Hippocampal formation (tissue), 2 donors: ENCODE measurements around the gene RNF141.

Experiments used
- DNase-seq, 2 donors: peaks; one replicate each; lab custom pipeline; 2025; lab: John Stamatoyannopoulos, UW

Gene RNF141

DNA sequence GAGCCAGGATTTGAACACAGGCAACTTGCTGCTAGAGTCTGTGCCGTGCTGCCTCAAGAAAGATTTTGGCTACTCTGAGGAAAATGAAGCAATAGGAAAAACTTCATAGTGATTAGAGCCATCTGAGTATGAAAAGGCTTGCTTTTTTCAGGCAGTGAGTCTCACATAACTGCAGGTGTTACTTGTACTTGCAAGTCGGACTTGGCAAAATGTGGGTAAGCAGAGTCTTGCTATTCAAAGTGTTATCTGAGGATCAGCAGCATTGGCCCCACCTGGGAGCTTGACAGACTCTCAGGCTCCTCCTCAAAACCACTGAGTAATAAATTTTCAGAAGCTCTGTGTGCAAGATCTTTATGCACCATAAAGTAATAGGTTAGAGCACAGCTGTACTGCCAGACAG is 18.1 kb downstream of the RNF141 start:
- no peak for DNase-seq

DNA sequence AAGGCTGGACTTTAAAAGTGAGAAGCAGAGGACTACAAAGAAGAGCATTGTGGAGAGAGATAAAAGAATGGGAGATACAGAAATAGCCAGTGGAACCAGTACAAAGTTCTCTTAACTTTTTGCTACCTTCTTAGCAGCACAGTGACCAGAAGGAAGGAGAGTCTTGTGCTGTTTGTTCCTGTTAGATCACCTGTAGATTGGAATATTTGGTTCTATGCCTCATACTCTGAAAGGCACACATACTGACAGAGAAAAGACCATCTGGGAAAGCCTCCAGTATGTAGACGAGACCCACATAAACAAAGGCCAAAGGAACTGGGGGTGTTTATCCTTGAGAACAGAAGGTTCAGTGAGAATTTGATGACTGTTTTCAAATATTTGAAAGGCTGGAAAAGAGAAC is 18.7 kb downstream of the RNF141 start:
- peak in 1 of 2 donors; percentile 87 for DNase-seq

DNA sequence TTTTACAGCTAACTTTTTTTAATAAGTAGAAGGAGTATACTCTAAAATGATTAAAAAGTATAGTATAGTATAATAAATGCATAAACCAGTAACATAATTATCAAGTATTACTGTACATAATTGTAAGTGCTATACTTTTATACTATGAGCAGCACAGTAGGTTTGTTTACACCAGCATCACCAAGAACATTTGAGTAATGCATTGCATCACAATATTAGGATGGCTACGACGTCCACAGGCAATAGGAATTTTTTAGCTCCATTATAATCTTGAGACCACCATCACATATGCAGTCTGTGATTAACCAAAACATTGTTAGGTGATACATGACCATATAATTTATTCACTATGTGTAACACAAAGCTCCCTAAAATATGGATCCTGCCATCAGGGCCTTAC is 20.4 kb downstream of the RNF141 start:
- DNase-seq, result no peak

DNA sequence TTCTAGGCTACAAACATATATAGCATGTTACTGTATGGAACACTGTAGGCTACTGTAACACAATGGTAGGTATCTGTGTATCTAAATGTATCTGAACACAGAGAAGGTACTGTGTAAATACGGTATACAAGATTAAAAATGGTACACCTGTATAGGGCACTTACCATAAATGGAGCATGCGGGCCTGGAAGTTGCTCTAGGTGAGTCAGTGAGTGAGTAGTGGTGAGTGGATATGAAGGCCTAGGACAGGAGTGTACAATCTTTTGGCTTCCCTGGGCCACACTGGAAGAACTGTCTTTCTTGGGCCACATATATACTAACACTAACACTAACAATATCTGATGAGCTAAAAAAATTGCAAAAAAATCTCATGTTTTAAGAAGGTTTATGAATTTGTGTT is 21.4 kb downstream of the RNF141 start:
- no peak for DNase-seq

DNA sequence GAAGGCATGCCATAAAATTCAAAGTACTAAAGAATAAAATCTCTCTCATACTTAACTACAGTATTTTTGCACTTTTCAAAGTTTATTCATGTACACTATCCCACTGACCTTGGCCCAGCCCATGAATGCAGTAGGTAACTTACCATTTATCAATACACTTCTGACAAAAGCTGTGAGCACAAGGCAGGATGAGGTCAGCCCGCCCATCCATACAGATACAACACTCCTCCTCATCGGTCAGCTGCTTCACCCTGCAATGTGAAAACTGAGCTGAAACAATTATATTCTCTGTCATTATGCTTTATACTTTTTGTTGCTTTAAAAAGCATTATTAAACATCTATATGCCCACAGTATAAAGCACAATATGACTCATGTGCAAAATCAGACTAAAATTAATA is 22.1 kb downstream of the RNF141 start:
- peak in 1 of 2 donors; percentile 5 for DNase-seq

DNA sequence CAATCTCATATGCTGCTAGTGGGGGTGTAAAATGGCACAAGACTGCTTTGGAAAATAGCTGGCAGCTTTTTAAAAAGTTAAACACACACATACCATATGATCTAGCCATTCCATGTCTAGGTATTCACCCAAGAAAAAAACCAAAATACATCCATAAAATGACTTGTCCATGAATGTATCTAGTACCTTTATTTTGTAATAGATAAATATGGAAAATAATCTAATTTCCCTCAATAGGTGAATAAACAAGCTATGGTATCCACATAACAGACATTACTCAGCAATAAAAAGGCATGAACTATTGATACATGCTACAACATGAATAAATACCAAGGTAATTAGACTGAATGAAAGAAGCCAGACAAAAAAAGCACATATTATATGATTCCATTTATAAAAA is 22.9 kb downstream of the RNF141 start:
- no peak for DNase-seq

DNA sequence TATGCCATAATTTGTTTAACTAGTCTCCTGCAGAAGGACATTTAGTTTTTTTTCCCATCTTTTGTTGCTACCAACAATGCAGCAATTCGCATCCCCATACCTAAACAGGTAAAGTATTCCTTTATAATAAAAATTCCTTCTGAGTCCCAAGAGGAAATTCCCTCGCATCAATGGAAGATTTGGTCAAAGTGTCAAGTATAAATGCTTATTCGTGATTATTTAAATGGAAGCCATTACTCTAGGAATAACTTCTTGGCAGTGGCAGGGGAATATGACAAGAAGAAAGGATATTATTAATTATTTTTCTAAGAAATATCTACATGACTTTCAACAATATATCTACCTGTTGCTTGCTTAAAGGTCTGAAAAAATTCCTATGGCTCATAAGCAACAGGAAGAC is 25.6 kb downstream of the RNF141 start:
- DNase-seq, result no peak

DNA sequence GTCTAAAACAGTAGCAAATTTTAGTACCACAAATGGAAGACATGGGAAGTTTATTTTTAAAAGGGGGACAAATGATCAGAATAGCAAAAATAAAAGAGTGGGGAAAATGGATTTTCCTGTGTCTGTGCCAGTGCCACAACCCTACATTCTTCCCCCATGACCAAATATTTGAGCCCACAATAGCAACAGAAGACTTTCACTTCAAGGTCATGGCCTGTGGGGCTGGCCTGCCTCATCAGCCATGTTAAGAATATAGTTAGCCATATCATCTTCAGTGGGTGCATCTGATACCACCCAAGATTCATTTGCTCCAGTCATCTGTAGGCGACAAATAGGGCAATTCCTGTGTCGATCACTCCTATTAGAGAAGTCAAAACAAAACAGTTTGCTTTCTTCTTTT is 26.3 kb downstream of the RNF141 start:
- no peak for DNase-seq

DNA sequence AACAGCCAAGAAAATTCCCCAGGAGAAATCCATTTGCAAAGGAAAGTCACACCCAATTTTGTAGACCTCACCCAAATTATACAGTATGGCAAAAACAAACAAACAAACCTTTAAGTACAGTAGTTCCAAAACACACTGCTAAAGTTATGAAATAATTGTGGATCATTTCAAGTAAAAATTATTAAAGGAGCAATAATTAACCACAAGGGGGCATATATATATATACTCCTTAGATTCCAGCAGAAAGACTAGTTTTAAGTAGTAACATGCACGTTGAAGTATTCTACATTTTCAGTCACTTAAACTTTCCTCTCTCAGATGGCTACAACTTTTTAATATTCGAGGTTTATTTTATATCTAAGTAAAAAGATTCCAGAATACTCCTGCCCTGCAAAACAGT is 26.8 kb downstream of the RNF141 start:
- peak in 1 of 2 donors; percentile 33 for DNase-seq

DNA sequence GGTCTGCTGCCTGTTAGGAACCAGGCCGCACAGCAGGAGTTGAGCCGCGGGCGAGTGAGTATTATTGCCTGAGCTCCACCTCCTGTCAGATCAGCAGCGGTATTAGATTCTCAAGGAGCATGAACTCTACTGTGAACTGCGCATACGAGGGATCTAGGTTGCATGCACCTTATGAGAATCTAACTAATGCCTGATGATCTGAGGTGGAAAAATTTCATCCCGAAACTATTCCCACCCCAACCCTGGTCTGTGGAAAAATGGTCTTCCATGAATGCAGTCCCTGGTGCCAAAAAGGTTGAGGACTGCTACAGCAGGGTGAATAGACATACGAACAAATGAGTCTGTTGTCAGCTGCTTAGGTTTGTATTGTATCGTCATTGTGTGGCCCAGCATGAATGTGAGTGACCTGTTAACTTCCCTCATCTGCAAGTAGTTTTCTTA is 29.8 kb downstream of the RNF141 start:
- peak in 1 of 2 donors; percentile 15 for DNase-seq

DNA sequence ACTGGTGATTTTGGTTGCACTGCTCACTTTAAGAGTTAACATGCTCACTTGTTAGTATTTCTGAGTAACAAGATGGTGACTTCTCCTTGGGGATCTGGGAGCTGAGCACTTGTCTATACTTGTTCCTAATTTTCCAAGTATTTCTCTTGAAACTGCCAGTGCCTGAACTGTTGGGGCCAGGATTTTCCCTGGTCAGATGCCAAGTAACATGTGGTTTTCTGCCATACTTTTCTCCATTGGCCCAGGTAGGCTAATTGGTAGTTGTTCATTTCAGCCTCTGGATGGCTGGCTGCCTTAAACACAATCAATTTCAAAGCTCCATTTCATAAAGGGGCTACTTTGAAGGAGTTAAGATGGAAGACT is 35.0 kb downstream of the RNF141 start:
- DNase-seq, result no peak

DNA sequence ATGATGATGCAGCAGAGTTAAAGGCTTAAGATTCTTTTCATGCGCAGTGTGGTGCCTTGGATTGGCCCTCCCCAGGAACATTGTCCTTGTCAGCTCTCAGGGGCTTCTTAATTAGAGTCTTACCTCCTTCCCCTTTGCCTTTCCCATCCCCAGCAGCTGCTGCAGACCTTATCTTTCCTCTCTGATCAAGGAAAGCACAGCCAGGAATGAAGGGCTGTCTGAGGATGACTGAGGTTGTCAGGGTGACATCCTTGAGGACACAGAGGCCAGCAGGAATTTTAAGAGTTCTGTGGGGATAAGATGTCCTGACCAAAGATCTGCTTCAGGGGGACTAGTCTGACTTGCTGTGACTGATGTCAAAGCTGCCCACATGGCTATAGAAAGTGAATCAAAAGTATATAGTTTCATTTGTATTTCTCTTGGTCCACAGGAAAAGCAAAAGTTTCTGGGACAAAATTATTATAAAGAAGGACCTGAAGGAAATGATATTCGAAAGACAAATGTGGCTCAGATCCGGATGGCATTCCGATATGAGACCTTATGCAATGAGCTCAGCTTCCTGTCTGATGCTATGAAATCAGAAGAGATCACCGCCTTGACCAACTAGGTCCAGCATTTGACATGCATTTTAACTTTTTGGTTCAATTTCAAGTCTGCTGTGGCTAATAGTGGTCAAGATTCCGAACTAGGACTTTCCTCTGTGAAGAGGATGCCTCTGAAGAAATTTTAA is 35.5 kb downstream of the RNF141 start:
- DNase-seq, result no peak

DNA sequence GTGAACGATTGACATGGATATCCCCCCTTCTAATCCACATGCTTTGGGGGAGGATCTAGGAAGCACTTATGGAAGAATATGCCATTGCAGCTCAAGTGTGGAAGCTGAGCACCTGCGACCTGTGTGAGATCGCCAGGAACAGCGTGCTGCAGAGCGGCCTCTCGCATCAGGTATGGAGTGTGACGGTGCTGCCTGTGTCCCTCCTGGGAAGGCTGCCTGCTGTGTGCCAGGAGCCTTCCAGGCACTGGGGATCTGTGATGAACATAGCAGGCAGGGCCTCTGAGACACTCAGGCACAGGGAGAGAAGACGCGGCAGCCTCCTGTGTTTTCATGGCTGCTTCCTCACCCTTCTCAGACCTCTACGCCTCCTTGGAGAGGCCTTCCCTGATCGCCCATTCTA is 36.5 kb downstream of the RNF141 start:
- no peak for DNase-seq

DNA sequence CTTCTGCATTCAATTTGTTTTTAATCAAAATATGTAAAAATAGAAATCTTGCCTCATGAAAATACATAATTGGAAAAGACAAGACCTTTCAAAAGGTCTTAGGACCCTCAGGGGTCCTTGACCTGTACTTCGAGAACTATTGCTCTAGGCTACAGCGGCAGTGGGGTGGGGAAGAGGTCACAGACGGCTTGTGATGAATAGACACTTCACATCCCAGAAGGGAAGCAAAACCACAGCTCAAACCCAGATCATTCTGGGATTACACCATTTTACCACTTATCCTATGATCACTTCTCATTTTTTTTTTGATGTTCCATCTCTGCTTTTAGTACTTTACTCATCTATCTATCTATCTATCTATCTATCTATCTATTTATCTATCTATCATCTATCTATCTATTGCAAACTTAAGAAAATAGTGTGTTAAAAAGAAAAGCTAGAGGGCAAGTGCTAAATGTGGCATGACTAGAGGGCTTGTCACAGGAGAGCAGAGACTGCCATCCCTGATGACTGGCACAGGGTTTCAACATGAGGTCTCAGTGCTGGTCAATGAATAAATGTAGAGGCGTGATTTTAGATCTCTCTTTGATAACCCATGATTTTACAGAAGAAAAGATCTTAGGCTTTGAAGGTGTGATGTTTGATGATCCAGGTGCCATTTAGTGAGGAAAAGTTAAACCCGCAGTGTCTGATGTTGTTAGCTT is 37.1 kb downstream of the RNF141 start:
- no peak for DNase-seq

DNA sequence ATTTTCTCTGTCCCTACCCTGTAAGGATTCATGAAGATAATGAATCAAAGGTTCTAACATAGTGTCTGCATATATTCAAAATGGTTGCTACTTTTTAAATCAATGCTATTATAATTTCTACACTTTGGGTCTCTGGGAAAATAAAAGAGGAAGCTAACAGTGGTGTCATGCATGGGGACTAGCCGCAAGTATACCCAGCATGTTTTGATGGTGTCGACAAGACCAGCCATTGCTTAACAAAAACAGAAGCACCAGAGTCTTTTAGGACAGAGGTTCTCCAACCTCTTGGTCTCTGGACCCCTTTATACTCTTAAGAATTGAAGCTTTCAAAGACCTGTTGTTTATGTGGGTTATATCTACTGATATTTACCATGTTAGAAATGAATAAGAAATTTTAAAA is 37.8 kb downstream of the RNF141 start:
- no peak for DNase-seq

DNA sequence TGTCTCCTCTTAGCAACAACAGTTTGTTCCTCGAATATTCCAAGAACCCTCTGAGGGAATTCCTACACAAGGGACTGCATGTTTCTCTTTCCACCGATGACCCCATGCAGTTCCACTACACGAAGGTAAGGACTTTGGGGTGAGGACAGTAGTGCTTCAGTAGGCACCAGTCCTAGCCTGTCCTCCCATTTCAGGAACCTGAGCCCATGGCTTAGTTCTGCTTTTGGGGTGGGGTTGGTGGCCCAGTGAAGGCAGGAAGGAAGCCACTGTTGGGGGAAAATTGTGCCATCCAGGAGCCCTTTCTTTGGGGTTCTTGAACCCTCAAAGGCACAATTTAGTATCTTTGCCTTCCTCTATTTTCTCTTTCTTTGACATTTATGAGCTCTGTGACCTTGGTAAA is 38.2 kb downstream of the RNF141 start:
- DNase-seq, result peak in 1 of 2 donors; percentile 26

DNA sequence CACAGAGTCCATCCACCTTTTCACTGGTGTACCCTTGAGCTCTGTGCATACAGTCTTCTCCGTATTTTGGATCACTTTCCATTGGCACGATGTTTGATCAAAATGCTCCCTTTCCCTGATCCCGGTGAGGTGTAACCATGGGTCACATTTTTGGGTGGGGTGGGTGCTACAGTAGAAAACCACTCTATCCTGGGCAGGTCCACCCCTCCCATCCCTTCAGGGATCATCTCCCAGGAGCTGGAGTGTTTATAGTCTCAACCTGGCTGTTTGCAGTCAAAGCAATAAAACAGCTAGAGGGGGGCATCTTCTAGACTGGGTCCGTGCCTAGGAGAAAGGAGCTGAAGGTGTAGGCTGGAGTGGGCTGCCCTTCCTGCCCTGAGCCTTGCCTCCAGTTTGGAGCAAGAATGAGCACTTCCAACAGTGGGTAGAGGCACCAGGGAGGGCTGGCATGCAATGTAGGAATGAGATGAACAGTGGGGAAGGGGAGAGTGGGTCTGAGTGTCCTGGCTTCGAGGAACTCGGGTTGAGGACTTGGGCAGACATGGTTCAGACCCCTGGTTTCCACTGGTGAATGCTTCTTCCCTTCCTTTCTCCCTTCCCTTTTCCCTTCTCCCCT is 38.8 kb downstream of the RNF141 start:
- no peak for DNase-seq

DNA sequence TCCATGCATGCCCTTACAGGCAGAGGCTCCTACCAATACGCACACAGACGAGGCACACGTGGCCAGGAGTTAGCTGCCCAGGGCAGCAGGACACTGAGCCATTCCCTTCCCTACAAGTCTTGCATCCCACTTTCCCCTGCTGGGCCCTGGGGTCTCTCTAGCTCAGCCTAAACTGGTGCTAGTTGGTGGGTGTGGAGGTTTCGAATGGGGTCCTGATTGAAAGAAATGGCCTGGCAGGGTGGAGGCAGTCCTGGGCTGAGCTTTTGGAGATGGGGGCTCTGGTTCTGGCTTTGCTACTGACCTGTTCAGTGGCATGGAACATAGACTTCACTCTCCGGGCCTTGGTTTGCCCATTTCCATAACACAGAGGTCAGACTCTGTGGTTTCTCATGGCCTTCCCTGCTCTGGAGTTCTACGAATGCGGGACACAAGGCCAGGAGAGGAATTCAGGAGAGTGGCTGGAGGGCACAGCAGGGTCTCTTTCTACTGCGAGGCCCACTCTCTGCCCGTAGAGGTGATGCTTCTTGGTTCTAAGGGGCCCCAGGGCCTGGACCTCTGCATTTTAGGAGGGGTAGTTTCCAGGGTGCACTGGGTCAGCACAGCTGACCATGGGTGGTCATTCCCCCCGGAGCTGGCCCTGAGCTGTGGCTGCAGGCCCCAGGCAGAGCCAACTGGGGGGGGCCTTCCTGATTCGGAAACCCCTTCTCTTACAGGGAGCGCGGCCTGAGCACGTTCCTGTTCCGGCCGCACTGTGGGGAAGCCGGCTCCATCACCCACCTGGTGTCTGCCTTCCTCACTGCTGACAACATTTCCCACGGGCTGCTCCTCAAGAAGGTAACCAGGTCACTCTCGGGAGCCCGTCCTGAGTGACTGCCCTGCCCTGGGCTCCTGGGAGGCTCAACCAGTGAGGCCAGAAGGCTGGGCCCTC is 40.0 kb downstream of the RNF141 start:
- DNase-seq, result no peak

DNA sequence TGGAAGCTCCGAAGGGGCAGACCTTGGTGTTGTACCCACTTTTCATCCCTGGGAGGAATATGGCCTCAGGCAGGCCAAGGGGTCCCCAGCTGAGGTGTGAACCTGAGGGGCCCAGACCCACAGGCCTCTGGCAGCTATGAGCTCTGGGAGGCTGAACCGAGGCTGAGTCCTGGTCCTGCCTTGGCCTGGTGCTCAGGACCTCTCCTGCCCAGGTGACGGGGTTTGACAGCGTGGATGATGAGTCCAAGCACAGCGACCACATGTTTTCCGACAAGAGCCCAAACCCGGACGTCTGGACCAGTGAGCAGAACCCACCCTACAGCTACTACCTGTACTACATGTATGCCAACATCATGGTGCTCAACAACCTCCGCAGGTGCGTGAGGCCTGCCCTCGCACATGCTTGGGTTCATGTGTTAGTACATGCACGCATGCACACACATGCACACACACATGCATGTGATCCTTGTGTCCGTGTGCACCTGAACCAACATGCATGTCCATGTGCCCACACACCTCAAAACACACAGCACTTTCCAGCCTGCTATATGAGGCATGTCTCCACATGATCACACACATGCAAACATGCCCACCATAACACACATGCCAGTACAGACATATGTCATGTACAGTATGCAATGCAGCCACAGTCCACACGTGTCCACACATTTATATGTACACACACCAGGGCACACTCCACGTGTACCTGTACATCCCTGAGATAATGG is 40.9 kb downstream of the RNF141 start:
- no peak for DNase-seq

DNA sequence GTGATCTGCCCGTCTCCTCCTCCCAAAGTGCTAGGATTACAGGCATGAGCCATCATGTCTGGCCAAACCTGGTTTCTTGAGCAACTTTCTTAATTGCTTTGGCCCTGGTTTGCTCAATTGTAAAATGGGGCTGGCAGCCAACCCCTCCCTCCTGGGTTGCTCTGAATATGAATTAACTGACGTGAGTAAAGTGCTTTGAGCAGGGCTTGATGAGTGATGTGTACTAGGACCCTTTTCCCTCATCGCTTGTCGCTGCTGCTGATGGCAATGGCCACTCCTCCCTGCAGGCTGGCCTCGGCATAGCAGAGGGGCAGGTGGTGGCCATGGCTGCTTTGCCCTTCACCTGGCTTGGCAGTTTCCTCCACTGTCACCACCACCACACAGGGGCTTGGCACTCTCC is 41.5 kb downstream of the RNF141 start:
- no peak for DNase-seq

DNA sequence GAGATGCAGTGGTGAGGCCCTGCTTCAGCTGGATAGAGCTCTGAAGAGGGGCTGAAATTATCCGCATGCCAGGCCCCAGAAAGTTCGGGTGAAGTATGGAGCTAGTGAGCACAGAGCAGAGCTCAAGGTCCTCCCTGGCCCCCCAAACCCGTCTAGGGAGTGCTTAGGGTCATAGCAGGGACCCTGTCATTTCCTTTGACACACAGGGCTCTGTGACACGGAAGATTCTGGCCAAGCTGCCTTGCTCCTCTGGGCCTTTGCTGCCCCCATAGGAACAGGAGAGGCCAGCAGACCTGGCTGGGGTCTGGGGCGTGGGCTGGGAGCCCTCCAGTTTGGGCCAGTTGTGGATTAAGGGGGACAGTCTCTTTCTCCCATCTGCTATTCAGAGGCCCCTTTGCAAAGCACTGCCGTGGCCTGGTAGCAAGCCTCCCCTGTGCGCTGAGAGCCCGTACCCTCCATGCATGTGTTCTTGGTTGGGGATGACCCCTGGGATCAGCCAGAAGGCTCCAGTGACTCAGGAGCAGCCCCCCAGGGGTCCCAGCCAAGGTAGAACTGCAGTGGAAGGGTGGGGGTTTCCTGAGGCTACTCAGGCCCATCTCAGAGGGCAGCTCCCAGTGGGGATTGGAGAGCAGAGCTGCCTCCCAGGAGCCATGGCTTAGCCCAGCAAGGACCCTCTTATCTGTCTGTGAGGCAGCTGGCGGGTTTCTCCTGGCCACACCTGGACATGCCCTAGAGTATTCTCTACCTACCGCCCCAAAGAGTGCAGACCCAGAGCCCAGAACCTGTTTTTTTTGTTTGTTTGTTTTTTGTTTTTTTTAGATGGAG is 42.3 kb downstream of the RNF141 start:
- DNase-seq, result no peak
